ENCODE measurements around the gene GNA15. TPM values are rescaled to one million over a fixed set of nuclear protein-coding genes. Genes with fewer than 3 reads are reported as not detected.

The GNA15 gene
- total RNA-seq, 1 donor from 2014 or later = 0.82 TPM

- FAIRE-seq (no peak), DNase-seq (ENCODE audit: low spot score in 2 of 2) (peak in 1 of 2 donors; percentile 56)
Observed at GRCh38 chr19:3119693-3120380, 16.0 kb upstream of the GNA15 start.

- FAIRE-seq (no peak), DNase-seq (ENCODE audit: low spot score in 2 of 2) (peak in 1 of 2 donors; percentile 41)
Observed at GRCh38 chr19:3120611-3121276, 15.1 kb upstream of the GNA15 start.

GRCh38 chr19:3121396-3121795, 14.4 kb upstream of the GNA15 start:
- no peak for FAIRE-seq
- DNase-seq (ENCODE audit: low spot score in 2 of 2) = no peak

GRCh38 chr19:3121821-3122511, 13.9 kb upstream of the GNA15 start:
- FAIRE-seq (no peak), DNase-seq (ENCODE audit: low spot score in 2 of 2) (no peak)

GRCh38 chr19:3122512-3122870, 13.3 kb upstream of the GNA15 start:
- DNase-seq (ENCODE audit: low spot score in 2 of 2) (no peak), FAIRE-seq (no peak)

GRCh38 chr19:3123088-3123721, 12.6 kb upstream of the GNA15 start:
- DNase-seq (ENCODE audit: low spot score in 2 of 2) (no peak), FAIRE-seq (no peak)

- no peak for DNase-seq (ENCODE audit: low spot score in 2 of 2)
- FAIRE-seq = no peak
Observed at GRCh38 chr19:3123956-3124355, 11.9 kb upstream of the GNA15 start.

GRCh38 chr19:3124630-3125029, 11.2 kb upstream of the GNA15 start:
- DNase-seq (ENCODE audit: low spot score in 2 of 2) (no peak), FAIRE-seq (no peak)

GRCh38 chr19:3125900-3126524, 9.8 kb upstream of the GNA15 start:
- DNase-seq (ENCODE audit: low spot score in 2 of 2) = peak in 1 of 2 donors; percentile 71
- FAIRE-seq = no peak

- FAIRE-seq = no peak
Observed at GRCh38 chr19:3129112-3129511, 6.7 kb upstream of the GNA15 start.

GRCh38 chr19:3131168-3131567, 4.7 kb upstream of the GNA15 start:
- FAIRE-seq = no peak
- DNase-seq (ENCODE audit: low spot score in 2 of 2) = no peak

More at GRCh38 chr19:3129112-3129511, 6.7 kb upstream of the GNA15 start:
- DNase-seq (ENCODE audit: low spot score in 2 of 2) = no peak

GRCh38 chr19:3132971-3133792, 2.7 kb upstream of the GNA15 start:
- DNase-seq (ENCODE audit: low spot score in 2 of 2) (no peak), FAIRE-seq (no peak)

GRCh38 chr19:3133793-3134116, 2.1 kb upstream of the GNA15 start:
- no peak for FAIRE-seq
- DNase-seq (ENCODE audit: low spot score in 2 of 2) = no peak

GRCh38 chr19:3136684-3137055, 837 bp downstream of the GNA15 start:
- no peak for FAIRE-seq
- no peak for DNase-seq (ENCODE audit: low spot score in 2 of 2)

GRCh38 chr19:3137119-3137518, 1.3 kb downstream of the GNA15 start:
- no peak for FAIRE-seq
- DNase-seq (ENCODE audit: low spot score in 2 of 2) = no peak

- DNase-seq (ENCODE audit: low spot score in 2 of 2) (no peak), FAIRE-seq (no peak)
Observed at GRCh38 chr19:3138268-3138667, 2.4 kb downstream of the GNA15 start.

GRCh38 chr19:3140667-3141038, 4.8 kb downstream of the GNA15 start:
- DNase-seq (ENCODE audit: low spot score in 2 of 2) = no peak
- no peak for FAIRE-seq

- DNase-seq (ENCODE audit: low spot score in 2 of 2) (no peak), FAIRE-seq (no peak)
Observed at GRCh38 chr19:3142292-3142670, 6.4 kb downstream of the GNA15 start.

- FAIRE-seq = no peak
- DNase-seq (ENCODE audit: low spot score in 2 of 2) = no peak
Observed at GRCh38 chr19:3142781-3143337, 7.0 kb downstream of the GNA15 start.

Measured in frontal cortex (tissue), 4 donors.